ENCODE data around the gene MPRIP. TPM values are rescaled to one million over a fixed set of nuclear protein-coding genes. Genes with fewer than 3 reads are reported as not detected.
"Not testable (repeated sequence)": the region's sequence is repeated elsewhere in the genome, so short reads cannot be mapped to it uniquely, and the experiment has no call there.

Gene MPRIP
- polyA plus RNA-seq, 1 donor (not counting 4 experiments of a cell fraction or from before 2014, with no cell fraction given): 113 TPM

DNA sequence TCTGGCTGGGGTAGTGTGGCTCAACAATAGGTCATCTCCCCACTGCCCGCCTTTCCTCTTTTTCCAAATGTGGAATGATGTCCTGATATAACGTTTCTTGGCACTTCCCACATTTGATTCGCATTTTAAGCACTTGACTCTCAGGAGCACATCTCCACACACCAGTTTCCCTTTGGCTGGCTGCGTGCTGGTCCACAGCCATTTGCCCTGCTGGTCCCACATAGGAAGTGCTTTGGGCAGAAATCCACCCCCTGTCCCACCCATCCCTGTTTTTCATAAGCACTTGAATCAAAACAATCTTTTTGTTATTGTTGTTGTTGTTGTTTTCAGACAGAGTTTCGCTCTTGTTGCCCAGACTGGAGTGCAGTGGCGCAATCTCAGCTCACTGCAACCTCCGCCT, 46.3 kb upstream of the MPRIP start:
- no peaks in the 10 kb centered on the region for H3K36me3 ChIP-seq (ENCODE audit: control insufficient read depth in 2 of 2, extremely low read depth in 1 of 2, insufficient read depth in 2 of 2, low read length in 2 of 2)
- no peaks in the 10 kb centered on the region for H3K27me3 ChIP-seq (ENCODE audit: control insufficient read depth, extremely low read depth, insufficient read depth, low read length)
- TF ChIP-seq EZH2 (IDR thresholded peaks at IDR 0.05; ENCODE audit: low read length): no peak
- TF ChIP-seq, protein P1, sequence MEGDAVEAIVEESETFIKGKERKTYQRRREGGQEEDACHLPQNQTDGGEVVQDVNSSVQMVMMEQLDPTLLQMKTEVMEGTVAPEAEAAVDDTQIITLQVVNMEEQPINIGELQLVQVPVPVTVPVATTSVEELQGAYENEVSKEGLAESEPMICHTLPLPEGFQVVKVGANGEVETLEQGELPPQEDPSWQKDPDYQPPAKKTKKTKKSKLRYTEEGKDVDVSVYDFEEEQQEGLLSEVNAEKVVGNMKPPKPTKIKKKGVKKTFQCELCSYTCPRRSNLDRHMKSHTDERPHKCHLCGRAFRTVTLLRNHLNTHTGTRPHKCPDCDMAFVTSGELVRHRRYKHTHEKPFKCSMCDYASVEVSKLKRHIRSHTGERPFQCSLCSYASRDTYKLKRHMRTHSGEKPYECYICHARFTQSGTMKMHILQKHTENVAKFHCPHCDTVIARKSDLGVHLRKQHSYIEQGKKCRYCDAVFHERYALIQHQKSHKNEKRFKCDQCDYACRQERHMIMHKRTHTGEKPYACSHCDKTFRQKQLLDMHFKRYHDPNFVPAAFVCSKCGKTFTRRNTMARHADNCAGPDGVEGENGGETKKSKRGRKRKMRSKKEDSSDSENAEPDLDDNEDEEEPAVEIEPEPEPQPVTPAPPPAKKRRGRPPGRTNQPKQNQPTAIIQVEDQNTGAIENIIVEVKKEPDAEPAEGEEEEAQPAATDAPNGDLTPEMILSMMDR (optimal IDR thresholded peaks at IDR 0.05 in 1 of 3, IDR thresholded peaks at IDR 0.05 in 1 of 3, conservative IDR thresholded peaks at IDR 0.05 in 1 of 3; ENCODE audit: extremely low read depth in 1 of 3, insufficient read depth in 2 of 3, low read length in 3 of 3): no peak
- H3K9ac ChIP-seq (ENCODE audit: control insufficient read depth, extremely low read depth, insufficient read depth, low read length): no peak overlapping the region
- H3K4me2 ChIP-seq (ENCODE audit: control insufficient read depth, extremely low read depth, insufficient read depth, low read depth, low read length): no peak overlapping the region
- no peaks in the 10 kb centered on the region for H4K20me1 ChIP-seq (ENCODE audit: control insufficient read depth, extremely low read depth, insufficient read depth, low read length)
- dilution Hi-C loops (cut with MboI; ENCODE audit: extremely low pct_ligation_motif_present, low sequenced_read_pairs): no loop called here
- no peaks in the 10 kb centered on the region for H3K9me3 ChIP-seq (ENCODE audit: control insufficient read depth, low read depth, low read length)
- no peak overlapping the region for H3K4me3 ChIP-seq (ENCODE audit: control insufficient read depth in 2 of 3, extremely low read depth in 1 of 3, insufficient read depth in 2 of 3, low read depth in 1 of 3, low read length in 3 of 3)
- H3K9me1 ChIP-seq (ENCODE audit: control insufficient read depth, extremely low read depth, insufficient read depth, low read length): no peaks in the 10 kb centered on the region
- H2AFZ ChIP-seq (ENCODE audit: control insufficient read depth, low read length): no peak overlapping the region
- H3K79me2 ChIP-seq (ENCODE audit: control insufficient read depth, insufficient read depth, low read length): no peaks in the 10 kb centered on the region
- DNase-seq (ENCODE audit: low read depth, low spot score): no peak
- H3K4me1 ChIP-seq (ENCODE audit: control insufficient read depth, extremely low read depth, insufficient read depth, low read length): no peaks in the 10 kb centered on the region
- H3K27ac ChIP-seq (ENCODE audit: control insufficient read depth, insufficient read depth, low read length): no peak overlapping the region
- no peak for FAIRE-seq

DNA sequence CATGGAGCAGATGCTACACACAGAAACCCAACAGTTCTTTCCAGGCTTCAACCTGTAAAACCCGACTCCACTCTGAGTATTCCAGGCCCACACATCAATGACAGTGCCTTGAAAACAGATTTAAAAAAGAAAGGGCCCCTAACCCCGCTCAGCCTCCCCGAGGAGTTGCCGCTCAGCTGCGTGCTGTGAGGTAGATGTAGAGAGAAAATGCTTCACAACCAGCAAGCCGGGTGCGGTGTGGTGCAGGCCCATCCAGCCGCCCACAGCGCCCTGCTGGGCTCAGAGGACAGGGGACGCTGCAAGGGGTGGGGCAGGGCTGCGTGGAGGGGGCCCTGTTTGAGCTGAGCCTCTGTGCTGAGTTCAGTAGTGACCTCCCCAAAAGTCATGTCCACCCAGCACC, 45.5 kb upstream of the MPRIP start:
- H3K4me2 ChIP-seq (ENCODE audit: control insufficient read depth, extremely low read depth, insufficient read depth, low read depth, low read length); H3K9me3 ChIP-seq (ENCODE audit: control insufficient read depth, low read depth, low read length); H3K9me1 ChIP-seq (ENCODE audit: control insufficient read depth, extremely low read depth, insufficient read depth, low read length); H3K79me2 ChIP-seq (ENCODE audit: control insufficient read depth, insufficient read depth, low read length); dilution Hi-C loops (cut with MboI; ENCODE audit: extremely low pct_ligation_motif_present, low sequenced_read_pairs); H3K4me1 ChIP-seq (ENCODE audit: control insufficient read depth, extremely low read depth, insufficient read depth, low read length); H3K4me3 ChIP-seq (ENCODE audit: control insufficient read depth in 2 of 3, extremely low read depth in 1 of 3, insufficient read depth in 2 of 3, low read depth in 1 of 3, low read length in 3 of 3); H4K20me1 ChIP-seq (ENCODE audit: control insufficient read depth, extremely low read depth, insufficient read depth, low read length); FAIRE-seq; H3K36me3 ChIP-seq (ENCODE audit: control insufficient read depth in 2 of 2, extremely low read depth in 1 of 2, insufficient read depth in 2 of 2, low read length in 2 of 2); H2AFZ ChIP-seq (ENCODE audit: control insufficient read depth, low read length); H3K9ac ChIP-seq (ENCODE audit: control insufficient read depth, extremely low read depth, insufficient read depth, low read length); H3K27ac ChIP-seq (ENCODE audit: control insufficient read depth, insufficient read depth, low read length); DNase-seq (ENCODE audit: low read depth, low spot score); H3K27me3 ChIP-seq (ENCODE audit: control insufficient read depth, extremely low read depth, insufficient read depth, low read length): not testable (repeated sequence)
